Muscle of leg (tissue), 11 donors: ENCODE data around the gene SEC24B. TPM values are rescaled to one million over a fixed set of nuclear protein-coding genes. Genes with fewer than 3 reads are reported as not detected.

ENCODE experiments used
- DNase-seq: peaks from one replicate; pipeline ENCODE4 v3.0.0; 2013
- H3K27ac ChIP-seq: one replicate; pipeline ENCODE4 v1.5.1; 2013; ENCODE audit warnings: mild to moderate bottlenecking, low read length, control low read depth
- H3K27me3 ChIP-seq: one replicate; pipeline ENCODE4 v1.6.1; 2013; ENCODE audit warnings: low read length; ENCODE audit not compliant: control insufficient read depth, insufficient read depth
- H3K36me3 ChIP-seq: one replicate; pipeline ENCODE4 v1.6.1; 2013; ENCODE audit warnings: low read length; ENCODE audit not compliant: control insufficient read depth, insufficient read depth
- H3K4me1 ChIP-seq: one replicate; pipeline ENCODE4 v1.6.1; 2013; ENCODE audit warnings: low read length; ENCODE audit not compliant: control insufficient read depth, insufficient read depth
- H3K4me3 ChIP-seq: one replicate; pipeline ENCODE4 v1.5.1; 2013; ENCODE audit warnings: low read length, control low read depth
- H3K9me3 ChIP-seq: replicated peaks from 2 replicates; pipeline ENCODE4 v1.6.1; 2013; ENCODE audit warnings: low read depth, low read length; ENCODE audit not compliant: control insufficient read depth
- WGBS: methylation state at CpG from one replicate; pipeline ENCODE4 v1.1.5; 2013; ENCODE audit warnings: missing lambda C conversion rate; ENCODE audit not compliant: insufficient coverage; 5-methylcytosine and 5-hydroxymethylcytosine counted together
- polyA plus RNA-seq, 8 donors: library from polyadenylated mRNA; unstranded; fragments of 120-200 nt; gene quantifications; one replicate each; pipeline versions ENCODE4 v1.2.1 to v1.2.3, GENCODE V29; 2013; ENCODE audit warnings: inconsistent platforms in 1 of 8, low replicate concordance in 1 of 8; ENCODE audit not compliant: insufficient read length in 8 of 8, insufficient read depth in 1 of 8
- total RNA-seq: library from RNA; stranded (reverse); fragments of 120-200 nt; gene quantifications from one replicate; pipeline ENCODE4 v1.2.4, GENCODE V29; 2013

Gene SEC24B
- total and polyA plus RNA-seq, 9 donors = 14.7 to 27.8 (median 24.1) TPM

- no CpG with 5 or more reads among the region's 1 CpG for WGBS
- no peak for DNase-seq
- H3K36me3 ChIP-seq = peaks cover 6% of the 10 kb centered on the region
- no peaks in the 10 kb centered on the region for H3K9me3 ChIP-seq
- H3K27me3 ChIP-seq = no peaks in the 10 kb centered on the region
- H3K4me3 ChIP-seq = no peak overlapping the region
- peak overlapping the region; percentile 96 for H3K27ac ChIP-seq
- peaks cover 7% of the 10 kb centered on the region for H3K4me1 ChIP-seq
Observed at GRCh38 chr4:109432203-109432602, 1.4 kb upstream of the SEC24B start.

DNA sequence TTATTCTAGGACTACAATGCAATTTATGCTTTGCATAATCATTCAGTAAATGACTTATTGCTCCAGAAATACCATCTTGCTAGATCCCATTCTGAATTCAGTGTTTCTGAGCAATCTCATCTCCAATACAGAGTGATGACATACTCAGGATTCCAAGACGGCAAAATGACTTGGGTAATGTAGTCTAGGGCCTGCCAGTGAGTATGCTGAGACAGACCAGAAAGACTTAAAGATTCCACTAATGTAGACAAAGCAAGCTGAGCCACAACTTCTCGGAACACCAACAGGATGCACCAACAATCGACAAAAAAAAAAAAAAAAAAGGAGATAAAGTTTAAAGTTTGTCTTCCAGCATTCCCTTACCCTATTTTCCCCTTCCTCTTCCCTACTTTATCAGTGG, 919 bp upstream of the SEC24B start:
- Histone ChIP-seq H3K9me3 (no peaks in the 10 kb centered on the region), H3K4me3 (peak overlapping the region; percentile 71), H3K27ac (peak overlapping the region; percentile 96), H3K27me3 (no peaks in the 10 kb centered on the region), H3K36me3 (peaks cover 6% of the 10 kb centered on the region), H3K4me1 (peaks cover 7% of the 10 kb centered on the region)
- no CpG with 5 or more reads among the region's 3 CpGs for WGBS
- peak; percentile 54 for DNase-seq

GRCh38 chr4:109434007-109434971, 674 bp downstream of the SEC24B start:
- no peaks in the 10 kb centered on the region for H3K9me3 ChIP-seq
- DNase-seq = peak; percentile 53
- no peaks in the 10 kb centered on the region for H3K27me3 ChIP-seq
- H3K36me3 ChIP-seq = peaks cover 5% of the 10 kb centered on the region
- peak overlapping the region; percentile 73 for H3K4me3 ChIP-seq
- H3K27ac ChIP-seq = peak overlapping the region; percentile 89
- H3K4me1 ChIP-seq = peaks cover 7% of the 10 kb centered on the region
- 1% methylated on average over 49 of the region's 70 CpGs for WGBS

GRCh38 chr4:109435635-109436034, 2.0 kb downstream of the SEC24B start:
- H3K36me3 ChIP-seq = peaks cover 5% of the 10 kb centered on the region
- H3K27ac ChIP-seq = no peak overlapping the region
- H3K4me3 ChIP-seq = no peak overlapping the region
- DNase-seq = no peak
- WGBS = 77% methylated on average over 3 of the region's 3 CpGs
- H3K27me3 ChIP-seq = no peaks in the 10 kb centered on the region
- H3K9me3 ChIP-seq = no peaks in the 10 kb centered on the region
- peaks cover 7% of the 10 kb centered on the region for H3K4me1 ChIP-seq

- peaks cover 7% of the 10 kb centered on the region for H3K4me1 ChIP-seq
- no peaks in the 10 kb centered on the region for H3K27me3 ChIP-seq
- WGBS = no CpG with 5 or more reads among the region's 3 CpGs
- no peak overlapping the region for H3K27ac ChIP-seq
- no peak overlapping the region for H3K4me3 ChIP-seq
- H3K36me3 ChIP-seq = no peaks in the 10 kb centered on the region
- H3K9me3 ChIP-seq = no peaks in the 10 kb centered on the region
- no peak for DNase-seq
Observed at GRCh38 chr4:109436504-109436903, 2.9 kb downstream of the SEC24B start.

DNA sequence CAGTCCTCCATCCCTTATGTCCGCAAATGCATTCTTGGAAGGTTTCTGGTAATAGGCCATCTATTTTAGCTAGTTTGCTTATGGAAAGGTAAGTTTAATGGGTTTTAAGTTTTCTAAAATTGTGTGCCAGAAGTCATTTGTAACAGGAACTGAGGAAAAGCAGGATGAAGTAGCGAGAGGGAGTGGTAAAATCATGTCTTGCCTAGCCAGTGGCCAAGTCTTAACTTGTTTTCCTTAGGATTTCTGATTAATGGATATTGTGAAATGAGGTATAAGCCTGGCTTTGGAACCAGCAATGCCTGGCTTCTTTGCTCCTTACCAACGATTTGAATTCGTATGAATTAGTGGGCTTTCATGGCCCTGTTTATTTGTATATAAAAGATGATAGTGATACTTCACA, 7.3 kb downstream of the SEC24B start:
- no peak overlapping the region for H3K27ac ChIP-seq
- H3K4me1 ChIP-seq = peaks cover 1% of the 10 kb centered on the region
- 41% methylated on average over 1 of the region's 4 CpGs for WGBS

GRCh38 chr4:109441862-109442458, 8.3 kb downstream of the SEC24B start:
- Histone ChIP-seq H3K4me1 (no peaks in the 10 kb centered on the region), H3K9me3 (no peaks in the 10 kb centered on the region), H3K4me3 (no peak overlapping the region), H3K27me3 (no peaks in the 10 kb centered on the region), H3K36me3 (peaks cover 3% of the 10 kb centered on the region), H3K27ac (no peak overlapping the region)
- WGBS = no CpG with 5 or more reads among the region's 2 CpGs
- no peak for DNase-seq

More for the DNA sequence above, 7.3 kb downstream of the SEC24B start:
- peaks cover under 1% of the 10 kb centered on the region for H3K36me3 ChIP-seq
- no peaks in the 10 kb centered on the region for H3K9me3 ChIP-seq
- no peak for DNase-seq
- H3K27me3 ChIP-seq = no peaks in the 10 kb centered on the region
- no peak overlapping the region for H3K4me3 ChIP-seq

GRCh38 chr4:109444182-109444844, 10.7 kb downstream of the SEC24B start:
- Histone ChIP-seq H3K4me3 (no peak overlapping the region), H3K9me3 (no peaks in the 10 kb centered on the region), H3K27me3 (no peaks in the 10 kb centered on the region), H3K4me1 (no peaks in the 10 kb centered on the region), H3K36me3 (peaks cover 6% of the 10 kb centered on the region), H3K27ac (no peak overlapping the region)
- DNase-seq = no peak
- WGBS = no CpG with 5 or more reads among the region's 2 CpGs

DNA sequence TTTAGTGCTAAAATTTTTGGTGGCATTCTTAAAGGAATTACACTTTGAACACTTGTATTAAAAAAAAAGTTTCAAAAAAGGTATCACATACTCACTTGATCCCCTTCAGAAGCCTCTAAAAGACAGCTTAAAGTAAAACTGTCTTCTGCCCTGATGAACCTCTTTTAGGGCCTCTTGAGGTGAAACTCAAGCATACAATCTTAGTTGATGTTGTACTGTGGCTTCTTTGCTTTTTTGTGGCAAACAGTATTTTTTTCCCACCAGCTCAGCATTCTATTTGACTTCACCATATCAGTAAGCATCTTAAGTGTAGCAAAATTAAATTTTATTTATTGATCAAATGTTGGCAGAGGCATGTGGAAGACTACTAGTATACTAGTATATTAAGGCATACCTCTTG, 13.7 kb downstream of the SEC24B start:
- no peaks in the 10 kb centered on the region for H3K27me3 ChIP-seq
- no peak for DNase-seq
- H3K9me3 ChIP-seq = no peaks in the 10 kb centered on the region
- no peaks in the 10 kb centered on the region for H3K4me1 ChIP-seq
- peaks cover 20% of the 10 kb centered on the region for H3K36me3 ChIP-seq
- no peak overlapping the region for H3K4me3 ChIP-seq
- no peak overlapping the region for H3K27ac ChIP-seq
